Naive B cell (primary cell): Measurements from ENCODE around the gene ATPAF1. TPM values are rescaled to one million over a fixed set of nuclear protein-coding genes. Genes with fewer than 3 reads are reported as not detected.

ENCODE experiments used
- ATAC-seq, 2 donors: fragments of 150-1000 bp; cut with Tn5 transposase; 2 replicates each; pipeline ENCODE4 v1.10.0; 2021; ENCODE audit warnings: low read depth in 2 of 2, mild to moderate bottlenecking in 2 of 2, moderate library complexity in 2 of 2
- DNase-seq: peaks from one replicate; pipeline ENCODE4 v3.0.0; 2022
- H3K27ac Mint-ChIP-seq, 6 donors: one replicate each; pipeline ENCODE4 v1.8.0; 2020 to 2022; ENCODE audit warnings: mild to moderate bottlenecking in 6 of 6, mixed read lengths in 6 of 6, moderate library complexity in 5 of 6, inconsistent platforms in 2 of 6
- H3K27me3 Mint-ChIP-seq, 3 donors: one replicate each; pipeline ENCODE4 v1.8.0; 2021 to 2022; ENCODE audit warnings: mixed read lengths in 3 of 3, mild to moderate bottlenecking in 1 of 3
- H3K36me3 Mint-ChIP-seq, 2 donors: one replicate each; pipeline ENCODE4 v1.8.0; 2020 to 2022; ENCODE audit warnings: mixed read lengths in 2 of 2, inconsistent platforms in 1 of 2, mild to moderate bottlenecking in 1 of 2
- H3K4me1 Mint-ChIP-seq, 3 donors: one replicate each; pipeline ENCODE4 v1.8.0; 2020 to 2022; ENCODE audit warnings: mixed read lengths in 3 of 3, inconsistent platforms in 1 of 3, mild to moderate bottlenecking in 1 of 3, moderate library complexity in 1 of 3
- H3K4me3 Mint-ChIP-seq, 8 donors: one replicate each; pipeline ENCODE4 v1.8.0; 2020 to 2022; ENCODE audit warnings: mild to moderate bottlenecking in 8 of 8, mixed read lengths in 8 of 8, moderate library complexity in 8 of 8, inconsistent platforms in 2 of 8
- H3K9me3 Mint-ChIP-seq, 7 donors: one replicate each; pipeline ENCODE4 v1.8.0; 2020 to 2022; ENCODE audit warnings: mixed read lengths in 7 of 7, mild to moderate bottlenecking in 5 of 7, inconsistent platforms in 2 of 7, moderate library complexity in 1 of 7
- polyA plus RNA-seq, 6 donors: library from polyadenylated mRNA; unstranded; fragments of 300-500 nt; fragmentation: Illumina TruSeq; gene quantifications; one replicate each; pipeline ENCODE4 v1.2.3, GENCODE V29; 2021; ENCODE audit warnings: low read depth in 6 of 6

Gene ATPAF1
- polyA plus RNA-seq, 6 donors from 2014 or later: 45.0 to 87.6 (median 55.8) TPM

- ATAC-seq (no peak), DNase-seq (no peak)
- Mint-ChIP-seq H3K27me3 (no peaks in the 10 kb centered on the region), H3K27ac (no peak overlapping the region), H3K4me1 (peaks cover 0 to 4% (median 0%) of the 10 kb centered on the region in 3 donors), H3K4me3 (no peak overlapping the region), H3K36me3 (peaks cover 14 to 18% of the 10 kb centered on the region in 2 donors), H3K9me3 (no peaks in the 10 kb centered on the region)
Observed at GRCh38 chr1:46637444-46638083, 30.6 kb downstream of the ATPAF1 start.

GRCh38 chr1:46635205-46635604 lies 33.0 kb downstream of the ATPAF1 start:
- H3K36me3 Mint-ChIP-seq: peaks cover 8 to 9% of the 10 kb centered on the region in 2 donors
- ATAC-seq: no peak
- H3K27ac Mint-ChIP-seq: peak overlapping the region in 1 of 6 donors; percentile 47
- no peak for DNase-seq
- H3K4me3 Mint-ChIP-seq: no peak overlapping the region
- H3K9me3 Mint-ChIP-seq: no peaks in the 10 kb centered on the region
- no peaks in the 10 kb centered on the region for H3K27me3 Mint-ChIP-seq
- no peaks in the 10 kb centered on the region for H3K4me1 Mint-ChIP-seq

GRCh38 chr1:46630719-46631118 lies 37.4 kb downstream of the ATPAF1 start:
- Mint-ChIP-seq H3K4me3 (no peak overlapping the region), H3K4me1 (peaks cover 0 to 5% (median 0%) of the 10 kb centered on the region in 3 donors), H3K36me3 (peaks cover 4 to 8% of the 10 kb centered on the region in 2 donors), H3K27me3 (no peaks in the 10 kb centered on the region), H3K27ac (peak overlapping the region in 1 of 6 donors; percentile 20), H3K9me3 (no peaks in the 10 kb centered on the region)
- ATAC-seq (no peak), DNase-seq (no peak)

GRCh38 chr1:46623743-46624644 lies 44.2 kb downstream of the ATPAF1 start:
- H3K4me1 Mint-ChIP-seq: peaks cover 9 to 24% (median 15%) of the 10 kb centered on the region in 3 donors
- H3K4me3 Mint-ChIP-seq: no peak overlapping the region
- DNase-seq (no peak), ATAC-seq (no peak)
- no peaks in the 10 kb centered on the region for H3K36me3 Mint-ChIP-seq
- H3K9me3 Mint-ChIP-seq: no peaks in the 10 kb centered on the region
- H3K27me3 Mint-ChIP-seq: no peaks in the 10 kb centered on the region
- H3K27ac Mint-ChIP-seq: peak overlapping the region in 1 of 6 donors; percentile 3

- Mint-ChIP-seq H3K27me3 (no peaks in the 10 kb centered on the region), H3K36me3 (no peaks in the 10 kb centered on the region), H3K4me1 (peaks cover 26 to 40% (median 27%) of the 10 kb centered on the region in 3 donors), H3K9me3 (no peaks in the 10 kb centered on the region), H3K27ac (peak overlapping the region in 1 of 6 donors; percentile 30), H3K4me3 (no peak overlapping the region)
- no peak for ATAC-seq
- no peak for DNase-seq
Observed at GRCh38 chr1:46622344-46622743, 45.8 kb downstream of the ATPAF1 start.

- H3K4me1 Mint-ChIP-seq: peaks cover 30 to 42% (median 31%) of the 10 kb centered on the region in 3 donors
- H3K9me3 Mint-ChIP-seq: no peaks in the 10 kb centered on the region
- no peaks in the 10 kb centered on the region for H3K36me3 Mint-ChIP-seq
- DNase-seq: no peak
- peak overlapping the region in 2 of 6 donors; percentile 25 to 56 for H3K27ac Mint-ChIP-seq
- no peaks in the 10 kb centered on the region for H3K27me3 Mint-ChIP-seq
- no peak overlapping the region for H3K4me3 Mint-ChIP-seq
- ATAC-seq: no peak
Observed at GRCh38 chr1:46621930-46622329, 46.2 kb downstream of the ATPAF1 start.

- ATAC-seq (no peak), DNase-seq (no peak)
- Mint-ChIP-seq H3K27ac (peak overlapping the region in 2 of 6 donors; percentile 55 to 89), H3K27me3 (no peaks in the 10 kb centered on the region), H3K9me3 (no peaks in the 10 kb centered on the region), H3K36me3 (no peaks in the 10 kb centered on the region), H3K4me1 (peaks cover 43 to 59% (median 47%) of the 10 kb centered on the region in 3 donors), H3K4me3 (peak overlapping the region in 6 of 8 donors; percentile 15 to 98 (median 84))
Observed at GRCh38 chr1:46619656-46620258, 48.4 kb downstream of the ATPAF1 start.

GRCh38 chr1:46618754-46619415 lies 49.3 kb downstream of the ATPAF1 start:
- ATAC-seq: no peak
- Mint-ChIP-seq H3K27ac (peak overlapping the region; percentile 2 to 89 (median 51)), H3K4me1 (peaks cover 46 to 67% (median 55%) of the 10 kb centered on the region in 3 donors), H3K36me3 (no peaks in the 10 kb centered on the region), H3K9me3 (no peaks in the 10 kb centered on the region), H3K27me3 (no peaks in the 10 kb centered on the region), H3K4me3 (peak overlapping the region; percentile 5 to 98 (median 71))
- DNase-seq: no peak

- ATAC-seq (no peak), DNase-seq (no peak)
- Mint-ChIP-seq H3K4me1 (peaks cover 51 to 77% (median 62%) of the 10 kb centered on the region in 3 donors), H3K9me3 (no peaks in the 10 kb centered on the region), H3K36me3 (no peaks in the 10 kb centered on the region), H3K4me3 (peak overlapping the region; percentile 90 to 98 (median 94)), H3K27me3 (no peaks in the 10 kb centered on the region), H3K27ac (peak overlapping the region in 3 of 6 donors; percentile 72 to 89 (median 73))
Observed at GRCh38 chr1:46617833-46618232, 50.3 kb downstream of the ATPAF1 start.

- peak overlapping the region; percentile 90 to 98 (median 94) for H3K4me3 Mint-ChIP-seq
- H3K36me3 Mint-ChIP-seq: no peaks in the 10 kb centered on the region
- no peaks in the 10 kb centered on the region for H3K27me3 Mint-ChIP-seq
- H3K9me3 Mint-ChIP-seq: no peaks in the 10 kb centered on the region
- H3K4me1 Mint-ChIP-seq: peaks cover 51 to 81% (median 62%) of the 10 kb centered on the region in 3 donors
- peak overlapping the region; percentile 81 to 97 (median 94) for H3K27ac Mint-ChIP-seq
- ATAC-seq (no peak), DNase-seq (no peak)
Observed at GRCh38 chr1:46617108-46617800, 50.9 kb downstream of the ATPAF1 start.

- H3K27me3 Mint-ChIP-seq: no peaks in the 10 kb centered on the region
- no peaks in the 10 kb centered on the region for H3K9me3 Mint-ChIP-seq
- H3K27ac Mint-ChIP-seq: peak within 1 kb of the TSS; percentile 89 to 97 (median 94)
- no peaks in the 10 kb centered on the region for H3K36me3 Mint-ChIP-seq
- ATAC-seq (peak; percentile 79 to 84), DNase-seq (peak; percentile 52)
- peaks cover 53 to 86% (median 66%) of the 10 kb centered on the region in 3 donors for H3K4me1 Mint-ChIP-seq
- H3K4me3 Mint-ChIP-seq: peak within 1 kb of the TSS; percentile 90 to 98 (median 94)
Observed at GRCh38 chr1:46616277-46617107, 51.7 kb downstream of the ATPAF1 start, which contains the start of gene MOB3C. MOB3C (minus strand) TSS chr1:46616811; CDS start chr1:46613321, 3,490 bp downstream.

- no peaks in the 10 kb centered on the region for H3K9me3 Mint-ChIP-seq
- peak overlapping the region; percentile 49 to 93 (median 80) for H3K27ac Mint-ChIP-seq
- H3K4me3 Mint-ChIP-seq: peak overlapping the region; percentile 90 to 98 (median 94)
- ATAC-seq (no peak), DNase-seq (no peak)
- no peaks in the 10 kb centered on the region for H3K27me3 Mint-ChIP-seq
- peaks cover 56 to 87% (median 73%) of the 10 kb centered on the region in 3 donors for H3K4me1 Mint-ChIP-seq
- peaks cover 0 to 2% of the 10 kb centered on the region in 2 donors for H3K36me3 Mint-ChIP-seq
Observed at GRCh38 chr1:46615735-46616134, 52.4 kb downstream of the ATPAF1 start.
